ENCODE data around the gene TRPM2. TPM values are rescaled to one million over a fixed set of nuclear protein-coding genes. Genes with fewer than 3 reads are reported as not detected.

TRPM2 gene
- total and polyA plus RNA-seq, 2 of the 8 experiments (the other 6 are each of a cell fraction or from before 2014, with no cell fraction given): 0.27 to 0.28 TPM

- POLR2A ChIA-PET (ENCODE audit: partially characterized antibody): interaction anchor here (1.2 kb wide), 1 partner anchor 68 kb away, joined by 3 read pairs; no protein-coding TSS in a partner anchor
- CTCF ChIA-PET (ENCODE audit: partially characterized antibody): interaction anchor here (1.4 kb wide), 1 partner anchor 21 kb away, joined by 3 read pairs; no protein-coding TSS in a partner anchor
- H3K14ac ChIP-seq (ENCODE audit: insufficient read length): no peak overlapping the region
These were observed 67.2 kb downstream of the TRPM2 start for GRCh38 chr21:44420416-44421205.

More at GRCh38 chr21:44420416-44421205, 67.2 kb downstream of the TRPM2 start:
- Histone ChIP-seq H3K79me1 (ENCODE audit: low read depth, low read length) (no peaks in the 10 kb centered on the region), H3K79me2 (ENCODE audit: control insufficient read depth in 1 of 2, insufficient read depth in 2 of 2, low read length in 2 of 2) (no peaks in the 10 kb centered on the region), H4K5ac (ENCODE audit: insufficient read length, low read depth, low read length) (no peak overlapping the region), H4K20me1 (replicated peaks in 1 of 2; ENCODE audit: control insufficient read depth in 1 of 2, insufficient read depth in 2 of 2, low read length in 2 of 2) (peaks cover 0 to 6% of the 10 kb centered on the region in 2 experiments), H3K4ac (replicated peaks; ENCODE audit: insufficient read length, low read depth, low read length) (no peak overlapping the region), H2BK120ac (replicated peaks; ENCODE audit: low read depth, low read length) (no peak overlapping the region), H4K91ac (replicated peaks; ENCODE audit: insufficient read length, low read length) (no peak overlapping the region), H3K18ac (ENCODE audit: extremely low read depth, low read length) (no peak overlapping the region), H2BK5ac (ENCODE audit: low read depth, low read length) (no peak overlapping the region), H3K27ac (ENCODE audit: low read depth, low read length) (no peak overlapping the region), H3K4me2 (ENCODE audit: insufficient read depth in 1 of 2, low read depth in 2 of 2, low read length in 2 of 2) (no peak overlapping the region), H2AFZ (ENCODE audit: low read length) (no peak overlapping the region), H3K23me2 (ENCODE audit: low read depth, low read length) (peaks cover 10% of the 10 kb centered on the region; the same call in 1 of the 2 replicates), H3K27me3 (replicated peaks in 1 of 4; ENCODE audit: control insufficient read depth in 3 of 4, extremely low read depth in 1 of 4, insufficient read depth in 3 of 4, low read length in 3 of 4) (no peaks in the 10 kb centered on the region), H4K8ac (ENCODE audit: extremely low read depth, insufficient read depth, low read length) (peak overlapping the region; percentile 68; the same call in 1 of the 2 replicates), H2BK12ac (ENCODE audit: low read depth, low read length) (no peak overlapping the region), H3K4me1 (replicated peaks in 1 of 4; ENCODE audit: control insufficient read depth in 3 of 4, insufficient read depth in 4 of 4, low read length in 3 of 4) (no peaks in the 10 kb centered on the region; a peak in 2 of 7 replicates), H3K9me3 (ENCODE audit: insufficient read depth in 2 of 2, low read depth in 1 of 2, low read length in 1 of 2) (peaks cover 21 to 36% of the 10 kb centered on the region in 2 experiments), H3K4me3 (ENCODE audit: extremely low read depth in 1 of 4, insufficient read depth in 2 of 4, low read depth in 3 of 4, low read length in 4 of 4) (no peak overlapping the region), H2BK20ac (ENCODE audit: low read length) (no peak overlapping the region), H3K36me3 (ENCODE audit: control insufficient read depth in 2 of 4, insufficient read depth in 4 of 4, low read length in 3 of 4) (no peaks in the 10 kb centered on the region), H3K56ac (replicated peaks; ENCODE audit: insufficient read length, low read depth, low read length) (no peak overlapping the region), H2AK5ac (ENCODE audit: low read depth, low read length) (no peak overlapping the region), H3K23ac (ENCODE audit: insufficient read length) (no peak overlapping the region), H2BK15ac (ENCODE audit: low read length) (no peak overlapping the region), H3K9ac (replicated peaks in 1 of 4; ENCODE audit: extremely low read depth in 1 of 4, low read depth in 3 of 4, low read length in 3 of 4) (no peak overlapping the region)
- no peak for FAIRE-seq
- WGBS, 2 experiments (ENCODE audit: extremely low coverage in 1 of 2, insufficient coverage in 1 of 2, insufficient read length in 1 of 2, insufficient replicate concordance in 2 of 2, low coverage in 1 of 2, low lambda C conversion rate in 2 of 2, missing lambda C conversion rate in 1 of 2): 86% methylated on average over 14 of the region's 14 CpGs; no CpG with 5 or more reads in 1 of the 2 experiments
- no peak for DNase-seq (ENCODE audit: low read depth in 1 of 2, low spot score in 2 of 2)
- no peak for TF ChIP-seq CHD2 (IDR thresholded peaks at IDR 0.05; ENCODE audit: low read length)
- no peak for TF ChIP-seq EZH2 (IDR thresholded peaks at IDR 0.05; ENCODE audit: low read depth, low read length, severe bottlenecking)
- no peak for TF ChIP-seq SIRT6 (IDR thresholded peaks at IDR 0.05; ENCODE audit: low read length)

Measured in H1 (cell line).